Measurements from ENCODE around the gene KLRG1.

Gene KLRG1

GRCh38 chr12:9043766-9044165 lies 54.4 kb downstream of the KLRG1 start:
- no peak for DNase-seq

GRCh38 chr12:9047105-9047504 lies 57.8 kb downstream of the KLRG1 start:
- no peak for DNase-seq

GRCh38 chr12:9048930-9049329 lies 59.6 kb downstream of the KLRG1 start:
- DNase-seq: no peak

- peak; percentile 56 for DNase-seq
Measured at GRCh38 chr12:9049520-9050133, 60.3 kb downstream of the KLRG1 start.

GRCh38 chr12:9050521-9051157 lies 61.3 kb downstream of the KLRG1 start:
- no peak for DNase-seq

GRCh38 chr12:9051158-9051550 lies 61.8 kb downstream of the KLRG1 start:
- DNase-seq: no peak

GRCh38 chr12:9052610-9053009 lies 63.3 kb downstream of the KLRG1 start:
- DNase-seq: no peak

Data from activated CD4-positive, alpha-beta T cell treated with anti-CD3 and anti-CD28 coated beads, Interleukin-10, Interleukin-2, amounts not matched to agents 100 ng/mL and 50 ng/mL, durations not matched to agents 16 hours and 8 hours (primary cell).